Fibroblast of the aortic adventitia (primary cell): ENCODE results near the gene EIF2S3B. TPM values are rescaled to one million over a fixed set of nuclear protein-coding genes. Genes with fewer than 3 reads are reported as not detected.
A peak's percentile ranks its signal among the peaks of the same experiment; 100 is the strongest.

Experiments
- DNase-seq: peaks from one replicate; pipeline ENCODE4 v3.0.0-alpha.2; 2010; ENCODE audit warnings: low read depth
- H3K4me3 ChIP-seq: 2 replicates; pipeline ENCODE4 v1.5.1; 2011; ENCODE audit warnings: low read depth, mild to moderate bottlenecking, control low read depth, low read length, moderate library complexity
- total RNA-seq: library from RNA; depleted of rRNA; stranded (reverse); fragments of >200 nt; gene quantifications from 2 replicates; pipeline ENCODE4 v1.2.3, GENCODE V29; 2012; ENCODE audit warnings: low replicate concordance
- TF ChIP-seq, protein P1 (sequence below): IDR thresholded peaks from 2 replicates; pipeline ENCODE4 v1.5.1; 2011; ENCODE audit warnings: mild to moderate bottlenecking, low read length, control low read depth, inconsistent platforms; ENCODE audit not compliant: insufficient read depth

Gene EIF2S3B
- total RNA-seq, 1 donor: 7.1 TPM

- TF ChIP-seq, protein P1, sequence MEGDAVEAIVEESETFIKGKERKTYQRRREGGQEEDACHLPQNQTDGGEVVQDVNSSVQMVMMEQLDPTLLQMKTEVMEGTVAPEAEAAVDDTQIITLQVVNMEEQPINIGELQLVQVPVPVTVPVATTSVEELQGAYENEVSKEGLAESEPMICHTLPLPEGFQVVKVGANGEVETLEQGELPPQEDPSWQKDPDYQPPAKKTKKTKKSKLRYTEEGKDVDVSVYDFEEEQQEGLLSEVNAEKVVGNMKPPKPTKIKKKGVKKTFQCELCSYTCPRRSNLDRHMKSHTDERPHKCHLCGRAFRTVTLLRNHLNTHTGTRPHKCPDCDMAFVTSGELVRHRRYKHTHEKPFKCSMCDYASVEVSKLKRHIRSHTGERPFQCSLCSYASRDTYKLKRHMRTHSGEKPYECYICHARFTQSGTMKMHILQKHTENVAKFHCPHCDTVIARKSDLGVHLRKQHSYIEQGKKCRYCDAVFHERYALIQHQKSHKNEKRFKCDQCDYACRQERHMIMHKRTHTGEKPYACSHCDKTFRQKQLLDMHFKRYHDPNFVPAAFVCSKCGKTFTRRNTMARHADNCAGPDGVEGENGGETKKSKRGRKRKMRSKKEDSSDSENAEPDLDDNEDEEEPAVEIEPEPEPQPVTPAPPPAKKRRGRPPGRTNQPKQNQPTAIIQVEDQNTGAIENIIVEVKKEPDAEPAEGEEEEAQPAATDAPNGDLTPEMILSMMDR: no peak
- no peak for DNase-seq
- H3K4me3 ChIP-seq: no peak overlapping the region
Measured at GRCh38 chr12:10497602-10498001, 8.1 kb upstream of the EIF2S3B start.

DNA sequence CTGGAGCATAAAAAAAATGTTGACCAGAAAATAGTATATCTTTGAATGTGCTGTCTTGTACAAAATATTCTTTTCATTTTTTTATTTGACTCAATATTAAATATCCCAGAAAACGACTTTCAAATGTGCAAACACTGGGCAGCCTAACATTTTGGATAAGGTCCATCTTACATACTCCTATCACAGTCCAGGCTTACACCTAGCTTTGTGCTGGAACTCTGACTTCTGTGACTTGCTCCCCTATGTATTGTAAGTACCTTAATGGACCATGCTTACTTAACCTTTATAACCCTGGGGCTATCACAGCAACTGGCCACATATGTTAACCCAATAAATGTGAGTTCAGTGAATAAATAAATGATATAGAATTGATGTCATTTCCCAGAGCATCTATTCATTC is 7.6 kb upstream of the EIF2S3B start:
- no peak for DNase-seq
- TF ChIP-seq, protein P1: no peak
- H3K4me3 ChIP-seq: no peak overlapping the region

- no peak overlapping the region for H3K4me3 ChIP-seq
- peak; percentile 28 for DNase-seq
- TF ChIP-seq, protein P1: peak; percentile 22
Measured at GRCh38 chr12:10501030-10501429, 4.7 kb upstream of the EIF2S3B start.

GRCh38 chr12:10503460-10503859 is 2.2 kb upstream of the EIF2S3B start:
- TF ChIP-seq, protein P1: no peak
- DNase-seq: no peak
- no peak overlapping the region for H3K4me3 ChIP-seq

DNA sequence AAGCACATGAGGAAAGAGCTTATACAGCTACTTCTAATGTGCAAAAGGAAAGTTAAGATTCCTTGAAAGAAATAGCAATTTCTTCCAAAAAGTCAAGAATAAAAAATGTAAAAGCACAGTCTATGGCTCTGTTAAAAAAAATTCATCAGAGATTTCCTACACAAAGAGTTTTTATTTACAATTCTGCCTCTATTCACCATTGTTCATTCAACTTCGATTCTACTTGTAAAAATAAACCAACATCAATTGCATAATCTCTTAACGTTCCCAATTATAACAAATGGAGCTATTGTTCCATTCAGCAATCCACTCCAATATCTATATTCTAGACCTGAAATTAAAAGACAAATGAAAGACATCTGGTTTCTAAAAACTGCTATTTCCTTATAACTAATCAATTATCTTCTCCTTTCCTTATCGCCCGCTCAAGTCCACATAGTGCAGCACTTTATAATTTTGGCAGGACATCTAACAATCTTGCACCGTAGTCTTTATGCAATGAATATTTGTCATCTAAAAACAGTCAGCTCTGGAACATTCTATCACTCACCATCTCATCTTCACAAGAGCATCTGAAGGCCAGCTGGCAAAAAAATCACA is 6.2 kb downstream of the EIF2S3B start:
- TF ChIP-seq, protein P1: no peak
- H3K4me3 ChIP-seq: no peak overlapping the region
- no peak for DNase-seq

- no peak for DNase-seq
- H3K4me3 ChIP-seq: no peak overlapping the region
- TF ChIP-seq, protein P1: no peak
Measured at GRCh38 chr12:10512798-10513197, 7.1 kb downstream of the EIF2S3B start.

DNA sequence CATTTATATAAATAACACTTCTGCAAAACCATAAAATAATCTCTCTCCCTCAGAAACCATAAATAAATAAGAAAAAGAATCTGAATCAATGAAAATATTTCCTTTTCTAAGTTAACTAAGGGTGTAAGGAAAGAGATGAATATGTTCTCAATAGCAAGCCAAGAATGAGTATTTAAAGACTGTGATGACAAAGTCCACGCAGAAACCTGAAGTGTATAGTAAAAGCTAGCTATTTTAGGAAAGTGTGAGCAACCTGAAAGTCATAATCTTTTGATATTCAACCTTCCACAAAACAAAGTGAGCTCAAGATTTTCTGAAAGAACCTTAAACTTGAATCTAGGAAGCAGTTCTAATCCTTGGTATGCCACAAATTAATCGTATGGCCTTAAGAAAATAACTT is 15.9 kb downstream of the EIF2S3B start:
- no peak overlapping the region for H3K4me3 ChIP-seq
- DNase-seq: no peak
- TF ChIP-seq, protein P1: no peak
